Body of pancreas (tissue), 4 donors: ENCODE measurements around the gene SMARCAD1.

Experiments used
- POLR2A ChIP-seq, 3 donors: fragments of 450-650 bp; IDR thresholded peaks; one replicate each; pipeline ENCODE4 v1.6.1; 2016; ENCODE audit warnings: antibody characterized with exemption in 3 of 3, mild to moderate bottlenecking in 2 of 3
- TF ChIP-seq, protein P1 (sequence below), 7 experiments: fragments of 450-650 bp in 4 of 7; fragments of 200-600 bp in 3 of 7; sonication (generic) in 3 of 7; IDR thresholded peaks; one replicate each; pipeline ENCODE4 v1.5.1; 2016 to 2019; ENCODE audit warnings: antibody characterized with exemption in 7 of 7

DNA sequence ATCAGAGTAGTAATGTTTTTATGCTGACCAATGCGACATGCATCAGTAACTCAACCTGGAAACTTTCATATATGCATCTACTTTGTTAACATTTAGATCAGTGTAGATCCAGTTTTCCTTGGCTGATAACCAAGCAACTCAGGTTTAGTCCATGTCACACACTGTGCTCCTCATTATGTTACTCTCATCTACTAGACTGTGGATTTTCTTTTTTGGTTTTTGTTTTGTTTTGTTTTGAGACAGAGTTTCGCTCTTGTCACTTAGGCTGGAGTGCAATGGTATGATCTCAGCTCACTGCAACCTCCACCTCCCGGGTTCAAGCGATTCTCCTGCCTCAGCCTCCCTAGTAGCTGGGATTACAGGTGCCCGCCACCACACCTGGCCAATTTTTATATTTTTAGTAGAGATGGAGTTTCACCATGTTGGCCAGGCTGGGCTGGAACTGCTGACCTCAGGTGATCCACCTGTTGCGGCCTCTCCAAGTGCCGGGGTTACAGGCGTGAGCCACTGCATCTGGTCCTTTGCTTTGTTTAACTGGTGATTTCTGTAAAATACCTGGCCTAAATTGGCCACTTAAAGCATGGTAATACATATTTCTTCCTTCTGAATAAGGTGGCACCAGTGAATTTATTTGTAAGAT, 48.6 kb downstream of the SMARCAD1 start:
- TF ChIP-seq, protein P1, sequence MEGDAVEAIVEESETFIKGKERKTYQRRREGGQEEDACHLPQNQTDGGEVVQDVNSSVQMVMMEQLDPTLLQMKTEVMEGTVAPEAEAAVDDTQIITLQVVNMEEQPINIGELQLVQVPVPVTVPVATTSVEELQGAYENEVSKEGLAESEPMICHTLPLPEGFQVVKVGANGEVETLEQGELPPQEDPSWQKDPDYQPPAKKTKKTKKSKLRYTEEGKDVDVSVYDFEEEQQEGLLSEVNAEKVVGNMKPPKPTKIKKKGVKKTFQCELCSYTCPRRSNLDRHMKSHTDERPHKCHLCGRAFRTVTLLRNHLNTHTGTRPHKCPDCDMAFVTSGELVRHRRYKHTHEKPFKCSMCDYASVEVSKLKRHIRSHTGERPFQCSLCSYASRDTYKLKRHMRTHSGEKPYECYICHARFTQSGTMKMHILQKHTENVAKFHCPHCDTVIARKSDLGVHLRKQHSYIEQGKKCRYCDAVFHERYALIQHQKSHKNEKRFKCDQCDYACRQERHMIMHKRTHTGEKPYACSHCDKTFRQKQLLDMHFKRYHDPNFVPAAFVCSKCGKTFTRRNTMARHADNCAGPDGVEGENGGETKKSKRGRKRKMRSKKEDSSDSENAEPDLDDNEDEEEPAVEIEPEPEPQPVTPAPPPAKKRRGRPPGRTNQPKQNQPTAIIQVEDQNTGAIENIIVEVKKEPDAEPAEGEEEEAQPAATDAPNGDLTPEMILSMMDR (IDR thresholded peaks at IDR 0.05): no peak
- no peak for TF ChIP-seq POLR2A (IDR thresholded peaks at IDR 0.05)
